GM19023 (cell line): Measurements from ENCODE around the gene CRAT.
"Not testable (repeated sequence)": the region's sequence is repeated elsewhere in the genome, so short reads cannot be mapped to it uniquely, and the experiment has no call there.

Source experiments
- ATAC-seq: cut with Tn5 transposase; IDR thresholded peaks from one replicate; pipeline ENCODE4 v1.9.1; 2021; ENCODE audit warnings: mild to moderate bottlenecking, moderate library complexity; ENCODE audit not compliant: unreplicated experiment

Gene CRAT

DNA sequence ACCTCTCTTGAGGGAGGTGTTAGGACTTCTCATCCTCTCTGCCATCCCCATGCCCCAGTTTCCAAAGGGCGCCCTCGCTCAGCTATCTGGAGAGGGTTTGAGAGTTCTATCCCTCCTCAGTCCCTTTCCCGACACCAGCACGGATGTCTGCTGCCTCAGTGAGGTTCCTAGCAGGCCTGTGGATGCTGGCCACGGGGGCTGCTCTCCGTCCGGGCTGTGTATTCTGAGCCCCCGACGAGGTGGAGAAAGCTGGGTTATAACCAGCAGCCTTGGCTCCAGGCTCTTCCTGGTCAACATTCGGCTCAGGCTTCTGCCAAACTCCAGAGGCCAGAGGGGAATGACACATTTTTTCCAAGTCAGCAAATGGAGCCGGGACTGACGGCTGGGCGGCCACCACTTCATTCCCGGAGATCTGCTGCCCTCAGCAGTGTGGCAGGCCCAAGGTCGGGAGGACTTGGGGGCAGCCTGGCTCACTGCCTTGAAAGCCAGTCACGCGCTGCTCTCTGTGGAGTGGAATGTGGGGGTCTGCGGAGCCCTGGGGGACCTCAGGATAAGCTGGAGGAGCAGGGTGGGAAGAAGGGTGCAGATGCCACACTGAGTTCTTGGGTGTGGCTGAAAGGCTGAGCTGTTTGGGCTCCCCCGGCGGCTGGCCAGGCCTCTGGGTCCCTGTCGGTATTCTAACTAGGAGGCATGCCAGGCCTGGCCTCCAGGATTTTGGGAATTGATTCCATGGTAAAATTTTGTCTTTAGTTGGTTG lies 28.1 kb upstream of the CRAT start:
- no peak for ATAC-seq

DNA sequence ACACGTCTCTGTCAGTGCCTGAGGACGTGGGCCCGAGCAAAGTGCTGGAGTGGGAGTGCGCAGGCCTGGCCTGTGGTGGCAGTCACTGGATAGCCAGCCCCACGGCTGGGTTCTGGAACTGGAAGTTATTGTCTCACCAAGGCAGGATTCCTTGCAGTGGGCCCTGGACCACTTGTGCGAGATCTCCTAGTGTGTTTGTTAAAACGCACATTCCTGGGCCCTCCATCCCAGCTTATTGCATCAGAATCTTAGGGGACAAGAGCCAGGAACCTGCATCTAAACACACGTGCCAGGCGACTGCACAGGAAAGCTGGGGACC lies 27.5 kb upstream of the CRAT start:
- no peak for ATAC-seq

DNA sequence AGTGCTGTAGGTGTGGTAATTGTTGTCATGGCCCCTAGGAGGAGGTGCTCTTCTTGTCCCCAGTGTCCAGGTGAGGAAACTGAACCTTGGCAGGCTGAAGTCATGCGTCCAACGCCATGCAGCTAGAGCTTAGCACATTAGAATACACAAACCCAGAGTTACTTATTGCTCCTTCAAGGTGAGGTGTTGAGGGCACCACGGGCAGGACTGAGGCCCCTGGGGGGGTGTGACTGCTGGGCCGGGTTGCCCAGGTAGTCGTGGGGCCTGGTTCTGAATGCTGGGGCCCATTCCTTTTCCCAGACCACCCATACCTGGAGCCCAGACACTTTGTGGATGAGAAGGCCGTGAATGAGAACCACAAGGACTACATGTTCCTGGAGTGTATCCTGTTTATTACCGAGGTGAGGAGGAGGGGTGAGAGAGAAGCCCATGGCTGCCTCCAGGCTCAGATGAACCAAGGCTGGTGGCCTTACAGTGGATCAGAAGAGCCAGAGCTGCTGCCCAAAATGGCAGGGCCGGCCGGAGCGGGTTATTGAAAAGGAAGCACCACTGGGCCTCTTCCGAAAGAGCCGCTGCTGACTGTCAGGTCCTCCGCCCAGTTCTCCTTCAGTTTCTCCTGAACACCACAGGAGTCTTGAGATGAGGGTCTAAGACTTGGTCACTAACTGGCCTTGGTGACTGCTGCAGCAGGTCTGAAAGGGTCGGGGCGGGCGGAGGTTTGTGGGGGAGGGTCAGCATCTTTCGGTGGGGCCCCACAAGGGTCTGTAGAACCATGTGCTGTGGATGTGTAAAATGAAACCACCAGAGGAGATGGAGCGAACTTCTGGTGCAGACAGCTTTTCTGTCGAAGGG lies 26.9 kb upstream of the CRAT start:
- no peak for ATAC-seq

DNA sequence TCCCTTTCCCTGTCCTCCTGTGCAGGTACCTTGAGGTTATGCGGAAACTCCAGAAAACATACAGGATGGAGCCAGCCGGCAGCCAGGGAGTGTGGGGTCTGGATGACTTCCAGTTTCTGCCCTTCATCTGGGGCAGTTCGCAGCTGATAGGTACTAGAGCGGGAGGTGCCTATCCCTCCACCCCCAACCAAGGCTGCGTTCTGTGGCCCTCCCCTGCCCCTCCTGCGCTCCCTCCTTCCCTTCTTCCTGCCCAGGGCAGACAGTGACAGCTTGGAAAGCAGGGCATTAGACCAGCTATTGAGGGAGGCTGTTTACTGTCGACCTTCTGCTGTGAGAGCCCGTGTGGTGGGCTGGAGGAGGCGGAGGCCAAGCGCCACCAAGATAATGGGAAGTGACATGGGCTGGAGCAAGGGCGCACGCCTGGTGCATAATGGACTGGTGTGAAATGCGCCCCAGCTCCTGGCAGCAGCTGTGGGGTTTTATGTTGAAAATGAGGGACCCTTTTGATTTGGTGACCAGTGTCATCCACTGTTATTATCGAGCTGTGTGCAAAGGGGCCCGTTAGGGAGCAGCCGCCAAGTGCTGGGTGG lies 25.9 kb upstream of the CRAT start:
- no peak for ATAC-seq

DNA sequence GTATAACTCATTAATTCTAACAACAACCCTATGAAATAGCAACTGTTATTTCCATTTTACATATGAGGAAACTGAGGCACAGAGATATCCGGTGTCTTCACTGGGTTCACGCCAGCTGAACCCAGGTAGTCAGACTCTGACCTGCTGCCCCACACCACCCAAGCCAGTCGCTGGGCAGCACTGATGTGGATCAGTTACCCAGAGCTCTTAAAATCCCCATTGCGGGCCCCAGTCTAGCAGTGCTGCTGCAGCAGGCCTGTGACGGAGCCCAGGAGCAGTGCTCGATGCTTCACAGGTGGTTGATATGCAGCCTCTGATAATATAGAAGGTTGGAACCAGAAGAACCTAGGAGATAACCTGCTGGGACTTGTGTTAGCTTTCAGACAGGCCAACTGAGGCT lies 24.9 kb upstream of the CRAT start:
- ATAC-seq: no peak

DNA sequence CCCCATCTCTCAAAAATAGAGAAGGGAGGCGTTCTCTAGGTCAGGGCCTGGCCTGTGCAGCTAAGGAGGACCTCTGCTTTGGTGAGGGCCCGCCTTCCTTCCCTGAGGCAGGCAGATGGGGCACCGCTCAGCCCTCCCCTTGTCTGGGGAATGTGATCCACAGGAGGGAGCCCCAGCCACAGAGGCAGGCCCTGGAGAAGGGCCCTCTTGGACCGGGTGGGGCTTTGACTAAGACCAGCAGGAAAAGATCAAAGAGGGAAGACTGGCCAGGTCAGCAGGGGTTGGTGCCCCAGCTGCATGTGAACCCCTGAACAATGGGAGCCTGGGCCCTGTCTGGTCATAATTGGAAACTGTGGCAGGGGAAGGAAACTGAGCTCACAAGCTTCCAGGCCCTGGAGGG lies 22.5 kb upstream of the CRAT start:
- no peak for ATAC-seq

DNA sequence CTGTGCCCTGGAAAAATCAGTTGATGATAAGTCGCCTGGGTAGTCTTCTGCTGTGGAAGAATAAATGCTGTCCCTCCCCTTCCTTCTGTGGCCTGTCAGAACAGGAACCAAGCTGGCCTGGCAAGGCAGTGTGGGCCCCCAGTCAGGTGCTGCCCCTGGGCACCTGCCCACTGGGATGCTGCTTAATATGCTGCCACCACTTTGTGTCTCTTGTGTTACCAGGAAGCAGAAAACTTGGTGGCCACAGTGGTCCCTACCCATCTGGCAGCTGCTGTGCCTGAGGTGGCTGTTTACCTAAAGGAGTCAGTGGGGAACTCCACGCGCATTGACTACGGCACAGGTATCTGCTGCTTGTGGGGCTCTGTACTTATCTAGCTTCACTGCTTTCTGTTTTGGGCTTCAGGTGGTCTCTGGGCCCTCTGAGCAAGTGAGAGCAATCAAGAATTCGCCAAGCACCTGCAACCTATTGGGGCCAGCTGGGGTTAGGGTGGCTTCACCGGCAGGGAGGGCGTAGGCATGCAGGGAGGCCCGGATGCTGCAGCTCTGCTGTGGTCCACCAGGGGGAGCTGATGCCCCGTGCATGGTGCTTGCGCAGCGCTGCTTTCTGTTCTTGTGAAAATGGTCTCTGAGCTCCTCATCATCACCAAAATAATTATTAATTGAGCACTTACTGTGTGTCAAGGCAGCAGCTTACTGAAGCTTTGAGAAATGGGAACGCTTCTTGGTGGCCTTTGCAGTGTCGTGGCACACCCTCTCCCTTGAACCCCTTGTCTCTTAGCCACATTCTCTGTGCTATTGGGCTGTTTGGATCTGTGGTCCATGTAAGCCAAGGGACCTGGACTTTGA lies 20.9 kb upstream of the CRAT start:
- peak; percentile 78 for ATAC-seq

DNA sequence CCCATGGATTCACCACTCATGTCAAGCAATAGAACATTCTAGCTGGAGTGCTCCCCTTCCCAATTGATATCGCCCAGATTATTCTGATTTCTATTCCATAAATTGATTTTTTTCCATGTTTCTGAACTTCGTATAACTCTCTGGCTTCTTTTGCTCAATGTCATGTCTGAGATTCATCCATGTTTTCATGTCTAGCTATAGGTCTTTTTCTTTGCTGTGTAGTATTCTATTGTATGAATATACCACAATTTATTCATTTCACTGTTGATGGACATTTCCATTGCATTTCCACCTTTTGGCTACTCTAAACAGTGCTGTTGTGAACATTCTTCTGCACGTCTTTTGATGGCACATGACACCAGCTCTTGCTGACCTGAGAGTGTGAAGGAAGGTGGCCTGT lies 20.2 kb upstream of the CRAT start:
- no peak for ATAC-seq

DNA sequence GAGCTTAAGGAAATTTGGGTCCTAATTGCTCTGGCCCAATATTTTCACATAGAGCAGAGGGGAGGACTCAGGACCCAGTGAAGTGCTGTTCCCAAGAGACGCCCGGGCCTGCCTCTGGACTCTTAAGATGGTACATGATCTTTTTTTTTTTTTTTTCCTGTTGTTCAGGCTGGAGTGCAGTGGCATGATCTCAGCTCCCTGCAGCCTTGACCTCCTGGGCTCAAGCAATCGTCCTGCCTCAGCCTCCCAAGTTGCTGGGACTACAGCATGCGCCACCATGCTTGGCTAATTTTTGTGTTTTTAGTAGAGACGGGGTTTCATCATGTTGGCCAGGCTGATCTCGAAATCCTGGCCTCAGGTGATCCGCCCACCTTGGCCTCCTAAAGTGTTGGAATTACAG lies 19.7 kb upstream of the CRAT start:
- not testable (repeated sequence) for ATAC-seq

DNA sequence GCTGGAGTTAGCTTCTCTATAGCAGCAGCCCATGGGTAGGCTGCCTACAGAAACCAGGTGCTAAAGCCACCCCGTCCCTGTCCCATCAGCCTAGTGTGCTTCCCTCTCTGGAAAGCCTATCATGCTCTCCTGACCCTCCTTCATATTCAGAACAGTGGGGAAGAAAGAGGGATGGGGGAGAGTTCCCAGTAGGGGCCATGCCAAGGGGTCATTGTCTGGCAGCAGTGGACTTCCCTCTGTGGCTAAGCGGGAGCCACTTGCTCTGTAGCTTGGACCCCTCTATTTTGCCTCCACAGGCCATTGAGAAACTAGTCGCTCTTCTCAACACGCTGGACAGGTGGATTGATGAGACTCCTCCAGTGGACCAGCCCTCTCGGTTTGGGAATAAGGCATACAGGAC lies 18.1 kb upstream of the CRAT start:
- ATAC-seq: no peak

DNA sequence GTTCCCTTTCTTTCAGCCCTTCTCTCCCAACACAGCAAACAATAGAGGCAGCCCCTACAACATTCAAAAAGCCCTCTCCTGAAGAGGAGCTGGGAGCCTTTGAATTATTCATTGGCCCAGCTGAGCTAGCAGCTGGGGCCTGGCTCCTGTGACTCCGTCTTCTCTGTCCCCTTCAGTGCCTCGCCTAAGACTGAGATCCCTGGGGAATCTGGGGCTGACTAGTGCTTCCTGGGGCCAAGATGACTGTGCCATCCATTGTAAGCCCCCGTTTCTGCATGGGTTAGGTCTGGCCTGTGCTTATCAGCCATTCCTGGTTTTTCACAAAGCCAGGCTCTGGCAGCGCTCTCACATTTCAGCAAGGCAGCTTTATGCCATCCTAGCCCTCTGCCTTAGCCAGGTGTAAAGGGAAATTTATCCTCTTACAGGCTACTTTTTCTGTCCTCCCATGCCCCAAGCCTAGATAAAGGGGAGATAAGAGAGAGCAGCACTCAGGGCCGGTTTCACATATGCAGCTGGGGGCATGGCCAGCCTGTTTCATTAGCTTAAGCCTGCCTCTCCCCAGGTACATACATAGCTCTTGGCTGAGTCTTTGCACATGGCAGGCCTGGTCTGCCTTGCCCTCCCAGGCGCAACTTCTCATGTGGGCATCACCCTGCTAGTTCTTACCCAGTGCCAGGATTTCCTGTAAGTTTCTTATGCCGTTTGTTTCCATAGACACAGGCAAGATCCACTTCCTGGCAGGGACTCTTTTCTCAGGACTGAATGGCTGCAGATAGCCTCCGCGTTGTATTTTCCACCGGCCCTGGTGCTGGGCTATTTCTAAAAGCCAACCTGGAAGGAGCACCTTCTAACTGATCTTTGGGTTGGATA lies 16.4 kb upstream of the CRAT start:
- ATAC-seq: no peak

DNA sequence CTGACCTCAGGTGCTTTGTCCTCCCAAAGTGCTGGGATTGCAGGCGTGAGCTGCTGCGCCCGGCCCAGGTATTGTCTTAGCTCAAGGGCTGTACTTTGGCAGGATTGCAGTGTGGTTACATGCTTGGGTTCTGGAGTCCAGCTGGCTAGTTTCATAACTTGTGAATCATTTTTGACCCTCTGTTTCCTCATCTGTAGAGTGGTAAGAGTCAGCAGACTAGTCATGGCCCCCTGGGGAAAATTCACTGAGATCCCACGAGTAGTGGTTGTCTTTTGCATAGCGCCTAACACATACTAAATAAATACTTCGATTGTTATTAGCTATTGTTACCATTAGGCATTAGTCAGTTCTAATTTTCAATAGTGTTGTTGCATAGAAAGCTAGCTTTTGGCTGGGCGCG lies 14.9 kb upstream of the CRAT start:
- ATAC-seq: no peak

DNA sequence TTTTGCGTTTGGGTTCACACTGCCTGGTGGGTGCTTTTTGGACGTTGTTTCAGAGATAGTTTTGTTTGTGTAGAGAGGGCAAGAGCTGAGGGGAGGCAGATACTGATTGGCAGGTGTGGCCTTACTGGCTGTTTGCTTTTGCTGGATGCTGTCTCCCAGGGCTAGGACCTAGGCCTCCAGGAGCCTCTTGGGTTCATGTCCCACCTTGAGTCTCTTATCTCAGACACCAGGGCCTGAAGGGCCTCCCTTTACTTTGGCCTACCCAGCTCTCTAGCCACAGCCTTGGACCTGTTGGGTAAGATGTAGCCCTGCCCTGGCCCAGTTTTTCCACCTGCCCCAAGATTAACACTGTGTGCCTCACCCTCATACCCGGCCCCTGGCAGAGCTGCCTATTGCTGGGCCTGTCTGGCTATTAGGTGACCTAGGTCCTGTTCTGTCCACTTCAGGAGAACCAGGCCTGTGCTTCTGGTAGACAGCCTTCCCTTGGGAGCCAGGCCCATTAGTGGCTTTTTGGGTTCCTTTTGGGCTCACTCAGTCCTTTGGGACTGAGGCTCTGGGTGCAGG lies 14.0 kb upstream of the CRAT start:
- no peak for ATAC-seq

DNA sequence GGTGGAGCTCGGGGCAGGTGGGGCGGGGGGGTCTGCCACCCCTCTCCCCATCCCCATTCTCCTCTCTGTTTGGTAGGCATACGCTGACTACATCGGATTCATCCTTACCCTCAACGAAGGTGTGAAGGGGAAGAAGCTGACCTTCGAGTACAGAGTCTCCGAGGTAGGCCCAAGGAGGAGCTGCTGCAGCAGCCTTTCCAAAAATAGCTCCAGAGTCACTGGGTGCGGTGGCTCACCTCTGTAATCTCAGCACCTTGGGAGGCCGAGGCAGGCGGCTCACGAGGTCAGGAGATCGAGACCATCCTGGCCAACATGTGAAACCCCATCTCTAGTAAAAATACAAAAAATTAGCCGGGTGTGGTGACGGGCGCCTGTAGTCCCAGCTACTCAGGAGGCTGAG lies 12.4 kb upstream of the CRAT start:
- not testable (repeated sequence) for ATAC-seq

DNA sequence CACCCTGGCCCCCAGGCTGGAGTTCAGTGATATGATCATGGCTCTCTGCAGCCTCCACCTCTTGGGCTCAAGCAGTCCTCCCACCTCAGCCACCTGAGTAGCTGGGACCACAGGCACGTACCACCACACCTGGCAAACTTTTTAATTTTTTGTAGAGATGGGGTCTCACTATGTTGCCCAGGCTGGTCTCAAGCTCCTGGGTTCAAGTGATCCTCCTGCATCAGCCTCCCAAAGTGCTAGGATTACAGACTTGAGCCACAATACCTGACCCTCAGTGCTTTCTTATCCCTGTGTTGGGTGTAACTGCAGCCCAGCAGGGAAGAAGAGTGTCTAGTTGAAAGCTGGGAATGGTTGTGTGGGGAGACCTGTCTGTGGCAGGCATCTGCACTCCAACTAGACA lies 11.5 kb upstream of the CRAT start:
- no peak for ATAC-seq

DNA sequence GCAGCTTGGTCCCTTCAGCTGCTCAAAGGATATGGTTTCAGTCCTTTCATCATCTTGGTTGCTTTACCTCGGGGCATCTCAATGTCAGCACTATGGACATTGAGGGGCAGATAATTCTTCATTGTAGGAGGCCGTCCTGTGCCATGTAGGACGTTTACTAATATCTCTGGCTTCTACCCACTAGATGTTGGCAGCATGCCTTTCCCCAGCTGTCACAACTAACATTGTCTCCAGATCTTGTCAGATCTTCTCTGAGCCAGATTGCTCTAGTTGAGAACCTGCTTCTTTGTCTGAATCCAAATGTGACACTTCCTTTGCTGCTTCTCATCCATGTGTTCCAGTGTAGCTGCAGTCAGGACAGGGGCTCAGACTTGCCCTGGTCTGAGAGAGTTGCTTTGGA lies 10.9 kb upstream of the CRAT start:
- ATAC-seq: no peak

DNA sequence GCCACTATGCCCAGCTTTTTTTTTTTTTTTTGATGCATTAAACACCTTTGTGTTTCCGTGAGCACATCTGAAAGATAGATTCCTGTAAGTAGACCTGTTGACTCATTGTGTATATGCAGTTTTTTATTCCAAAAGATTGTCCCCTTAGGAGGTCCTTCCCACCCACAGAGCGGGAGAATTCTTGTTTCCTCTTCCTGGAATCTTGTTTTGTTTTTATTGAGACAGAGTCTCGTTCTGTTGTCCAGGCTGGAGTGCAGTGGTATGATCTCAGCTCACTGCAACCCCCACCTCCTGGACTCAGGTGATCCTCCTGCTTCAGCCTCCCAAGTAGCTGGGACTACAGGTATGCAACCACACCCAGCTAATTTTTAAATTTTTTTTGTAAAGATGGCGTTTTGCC lies 8.2 kb upstream of the CRAT start:
- no peak for ATAC-seq

DNA sequence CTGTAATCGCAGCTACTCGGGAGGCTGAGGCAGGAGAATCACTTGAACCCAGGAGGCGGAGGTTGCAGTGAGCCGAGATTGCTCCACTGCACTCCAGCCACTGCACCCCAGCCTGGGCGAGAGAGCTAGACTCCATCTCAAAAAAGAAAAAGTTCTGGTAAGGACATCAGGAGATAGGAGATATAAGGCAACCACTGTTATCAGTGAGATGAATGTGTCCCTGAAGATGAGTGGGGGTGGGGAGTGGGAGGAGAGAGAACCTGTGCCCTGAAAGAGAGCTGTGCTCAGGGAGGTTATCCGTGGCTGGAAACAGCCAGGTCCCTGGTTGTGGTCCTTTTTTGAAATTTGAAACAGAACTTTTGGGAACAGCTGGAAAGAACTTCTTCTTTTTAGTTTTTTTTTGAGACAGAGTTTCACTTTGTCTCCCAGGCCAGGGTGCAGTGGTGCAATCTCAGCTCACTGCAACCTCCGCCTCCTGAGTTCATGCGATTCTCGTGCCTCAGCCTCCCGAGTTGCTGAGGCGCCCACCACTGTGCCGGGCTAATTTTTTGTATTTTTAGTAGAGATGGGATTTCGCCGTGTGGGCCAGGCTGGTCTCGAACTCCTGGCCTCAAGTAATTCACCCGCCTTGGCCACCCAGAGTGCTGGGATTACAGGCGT lies 3.2 kb upstream of the CRAT start:
- ATAC-seq: no peak

DNA sequence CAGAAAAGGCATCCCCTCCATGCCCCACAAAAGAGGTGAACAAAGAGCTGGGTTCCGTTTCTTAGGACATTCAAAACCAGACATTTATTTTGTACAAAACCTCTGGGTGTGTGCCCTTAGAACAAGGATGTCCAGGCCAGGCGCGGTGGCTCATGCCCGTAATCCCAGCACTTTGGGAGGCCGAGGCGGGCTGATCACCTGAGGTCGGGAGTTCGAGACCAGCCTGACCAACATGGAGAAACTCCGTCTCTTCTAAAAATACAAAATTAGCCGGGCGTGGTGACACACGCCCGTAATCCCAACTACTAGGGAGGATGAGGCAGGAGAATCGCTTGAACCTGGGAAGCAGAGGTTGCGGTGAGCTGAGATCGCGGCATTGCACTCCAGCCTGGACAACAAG lies 1.9 kb upstream of the CRAT start:
- ATAC-seq: not testable (repeated sequence)
